DND-41 (cell line): Measurements from ENCODE around the gene NDUFA3.

ENCODE experiments used
- EZH2 ChIP-seq: IDR thresholded peaks from 3 replicates; pipeline ENCODE4 v1.6.1; 2012; ENCODE audit warnings: borderline replicate concordance, low read depth, mild to moderate bottlenecking, moderate library complexity, low read length, inconsistent platforms; ENCODE audit not compliant: severe bottlenecking
- TF ChIP-seq, protein P1 (sequence below): IDR thresholded peaks from 2 replicates; pipeline ENCODE4 v1.5.1; 2012; ENCODE audit warnings: borderline replicate concordance, low read length, moderate library complexity, mild to moderate bottlenecking; ENCODE audit not compliant: poor library complexity, severe bottlenecking; ENCODE audit errors: extremely low read depth

DNA sequence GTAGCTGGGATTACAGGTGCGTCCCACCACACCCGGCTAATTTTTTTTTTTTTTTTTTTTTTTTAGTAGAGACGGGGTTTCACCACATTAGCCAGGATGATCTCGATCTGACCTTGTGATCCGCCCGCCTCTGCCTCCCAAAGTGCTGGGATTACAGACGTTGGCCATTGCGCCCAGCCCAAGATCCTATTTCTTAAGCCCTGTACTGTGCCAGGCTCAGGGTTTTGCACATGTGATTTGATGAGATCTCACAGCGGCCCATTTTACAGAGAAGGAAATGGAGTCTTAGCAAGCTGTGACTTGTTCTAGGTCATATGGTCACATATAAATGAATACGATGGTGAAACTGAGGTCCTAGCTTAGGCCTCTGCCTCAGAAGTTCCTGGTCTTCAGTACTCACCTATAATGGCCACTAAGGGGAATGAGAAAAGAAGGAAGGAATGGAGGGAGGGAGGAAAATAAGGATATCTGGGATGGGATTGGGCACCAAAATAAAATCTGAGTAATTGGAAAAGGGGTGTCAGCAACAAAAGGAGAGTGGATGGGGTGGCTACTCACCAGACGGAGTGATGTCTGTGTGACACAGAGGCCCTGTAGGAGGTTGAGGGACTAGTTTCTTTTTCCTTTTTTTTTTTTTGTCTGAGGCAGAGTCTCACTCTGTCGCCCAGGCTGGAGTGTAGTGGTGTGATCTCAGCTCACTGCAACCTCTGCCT is 3.3 kb upstream of the NDUFA3 start:
- TF ChIP-seq, protein P1, sequence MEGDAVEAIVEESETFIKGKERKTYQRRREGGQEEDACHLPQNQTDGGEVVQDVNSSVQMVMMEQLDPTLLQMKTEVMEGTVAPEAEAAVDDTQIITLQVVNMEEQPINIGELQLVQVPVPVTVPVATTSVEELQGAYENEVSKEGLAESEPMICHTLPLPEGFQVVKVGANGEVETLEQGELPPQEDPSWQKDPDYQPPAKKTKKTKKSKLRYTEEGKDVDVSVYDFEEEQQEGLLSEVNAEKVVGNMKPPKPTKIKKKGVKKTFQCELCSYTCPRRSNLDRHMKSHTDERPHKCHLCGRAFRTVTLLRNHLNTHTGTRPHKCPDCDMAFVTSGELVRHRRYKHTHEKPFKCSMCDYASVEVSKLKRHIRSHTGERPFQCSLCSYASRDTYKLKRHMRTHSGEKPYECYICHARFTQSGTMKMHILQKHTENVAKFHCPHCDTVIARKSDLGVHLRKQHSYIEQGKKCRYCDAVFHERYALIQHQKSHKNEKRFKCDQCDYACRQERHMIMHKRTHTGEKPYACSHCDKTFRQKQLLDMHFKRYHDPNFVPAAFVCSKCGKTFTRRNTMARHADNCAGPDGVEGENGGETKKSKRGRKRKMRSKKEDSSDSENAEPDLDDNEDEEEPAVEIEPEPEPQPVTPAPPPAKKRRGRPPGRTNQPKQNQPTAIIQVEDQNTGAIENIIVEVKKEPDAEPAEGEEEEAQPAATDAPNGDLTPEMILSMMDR: no peak
- no peak for TF ChIP-seq EZH2
